Panc1 (cell line): ENCODE data around the gene ENOX2. TPM values are rescaled to one million over a fixed set of nuclear protein-coding genes. Genes with fewer than 3 reads are reported as not detected.

Experiments used
- ATAC-seq: fragments of 200-7000 bp; cut with Tn5 transposase; 2 replicates; pipeline ENCODE4 v1.9.1; 2020; ENCODE audit warnings: mild to moderate bottlenecking, moderate library complexity
- BruUV-seq: library from RNA; stranded (reverse); fragments of 400-500 nt; replicated peaks from 2 replicates; lab custom pipeline; 2021; lab: Mats Ljungman, UMichigan
- CTCF ChIA-PET: fragments of 300-600 bp; sonication (Branson Sonifier 250); formaldehyde crosslinking; loops from one replicate; lab custom pipeline; 2022; ENCODE audit warnings: antibody characterized with exemption; lab: Charles Lee
- POLR2A ChIA-PET: fragments of 300-600 bp; sonication (Branson Sonifier 250); formaldehyde crosslinking; loops from one replicate; lab custom pipeline; 2022; ENCODE audit warnings: antibody characterized with exemption; lab: Charles Lee
- DNase-seq: peaks from one replicate; pipeline ENCODE4 v3.0.0-alpha.2; 2010; ENCODE audit warnings: low read depth, low spot score
- H3K27ac ChIP-seq: 2 replicates; pipeline ENCODE4 v1.5.1; 2011; ENCODE audit warnings: mild to moderate bottlenecking, low read length, inconsistent platforms
- H3K27me3 ChIP-seq: fragments of 200-500 bp; sonication (Bioruptor generic); 2 replicates; pipeline ENCODE4 v1.6.0; 2014; ENCODE audit warnings: low read length, inconsistent platforms; ENCODE audit not compliant: control insufficient read depth, insufficient read depth
- H3K36me3 ChIP-seq: fragments of 200-500 bp; sonication (Bioruptor generic); 2 replicates; pipeline ENCODE4 v1.5.1; 2014; ENCODE audit warnings: inconsistent platforms, mild to moderate bottlenecking, low read length, moderate library complexity; ENCODE audit not compliant: control insufficient read depth, insufficient read depth
- H3K4me1 ChIP-seq: 2 replicates; pipeline ENCODE4 v1.5.1; 2011; ENCODE audit warnings: inconsistent platforms, mild to moderate bottlenecking, low read length, moderate library complexity; ENCODE audit not compliant: control insufficient read depth, insufficient read depth
- H3K4me3 ChIP-seq, 2 experiments: 2 replicates each; pipeline ENCODE4 v1.5.1; 2011 to 2012; ENCODE audit warnings: low read depth in 2 of 2, low read length in 2 of 2, mild to moderate bottlenecking in 2 of 2, inconsistent platforms in 1 of 2, moderate library complexity in 1 of 2
- H3K9me3 ChIP-seq: fragments of 200-500 bp; sonication (Bioruptor generic); 2 replicates; pipeline ENCODE4 v1.5.1; 2014; ENCODE audit warnings: low read depth, mild to moderate bottlenecking, inconsistent platforms, low read length, moderate library complexity; ENCODE audit not compliant: control insufficient read depth, insufficient read depth
- POLR2AphosphoS5 ChIP-seq: IDR thresholded peaks from 2 replicates; pipeline ENCODE4 v1.6.1; 2012; ENCODE audit warnings: mild to moderate bottlenecking, low read depth, low read length, moderate library complexity
- SIN3A ChIP-seq: IDR thresholded peaks from 2 replicates; pipeline ENCODE4 v1.6.1; 2012; ENCODE audit warnings: low read depth, mild to moderate bottlenecking, low read length, moderate library complexity, borderline replicate concordance; ENCODE audit not compliant: insufficient read depth
- TCF7L2 ChIP-seq: IDR thresholded peaks from 2 replicates; pipeline ENCODE4 v1.6.1; 2011; ENCODE audit warnings: mild to moderate bottlenecking, low read depth, low read length, inconsistent platforms
- in situ Hi-C: cut with HindIII; loops from 2 replicates; pipeline ENCODE4 v1.10.0; 2016; ENCODE audit warnings: low sequenced_read_pairs, low pct_unique_long_range_greater_than_20kb
- intact Hi-C: fragments of 100-400 bp; cut with micrococcal nuclease; formaldehyde crosslinking; loops from one replicate; pipeline ENCODE4 v1.10.0; 2022; ENCODE audit not compliant: unreplicated experiment
- total RNA-seq: library from RNA; stranded (reverse); gene quantifications from one replicate; pipeline ENCODE4 v1.2.1, GENCODE V29; 2021; ENCODE audit not compliant: unreplicated experiment
- TF ChIP-seq, protein P1 (sequence below): fragments of 450-650 bp; IDR thresholded peaks from 2 replicates; pipeline ENCODE4 v1.5.1; 2017; ENCODE audit warnings: mild to moderate bottlenecking
- TF ChIP-seq, protein P2 (sequence below), 2 experiments: IDR thresholded peaks; 2 replicates each; pipeline ENCODE4 v1.6.1; 2011 to 2012; ENCODE audit warnings: low read depth in 2 of 2, control low read depth in 1 of 2, low read length in 1 of 2, mild to moderate bottlenecking in 1 of 2, moderate library complexity in 1 of 2; ENCODE audit not compliant: insufficient read depth in 1 of 2

ENOX2 gene
- total RNA-seq, 1 experiment from 2014 or later = 12.4 TPM

DNA sequence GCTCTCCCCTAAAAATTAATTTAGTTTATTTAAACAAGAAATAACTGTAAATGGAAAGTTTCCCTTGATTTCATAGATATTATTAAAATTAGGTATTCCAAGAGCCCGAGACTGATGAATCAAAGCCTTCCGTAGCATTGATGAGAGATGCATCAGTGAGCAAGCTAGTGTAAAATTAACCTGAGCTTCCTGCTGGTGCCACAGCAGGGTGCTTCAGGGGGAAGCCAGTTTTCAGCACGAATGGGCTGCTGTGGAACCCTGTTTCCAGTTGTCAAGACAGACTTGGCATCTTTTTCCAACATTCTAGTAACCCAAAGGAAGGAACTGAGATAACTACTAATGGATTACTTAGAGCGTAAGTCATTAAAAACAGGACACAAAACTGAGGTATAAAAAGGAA, 279.5 kb downstream of the ENOX2 start:
- ChIA-PET POLR2A (no interaction called here), CTCF (no interaction called here)
- no peaks in the 10 kb centered on the region for H3K9me3 ChIP-seq
- TF ChIP-seq, protein P1, sequence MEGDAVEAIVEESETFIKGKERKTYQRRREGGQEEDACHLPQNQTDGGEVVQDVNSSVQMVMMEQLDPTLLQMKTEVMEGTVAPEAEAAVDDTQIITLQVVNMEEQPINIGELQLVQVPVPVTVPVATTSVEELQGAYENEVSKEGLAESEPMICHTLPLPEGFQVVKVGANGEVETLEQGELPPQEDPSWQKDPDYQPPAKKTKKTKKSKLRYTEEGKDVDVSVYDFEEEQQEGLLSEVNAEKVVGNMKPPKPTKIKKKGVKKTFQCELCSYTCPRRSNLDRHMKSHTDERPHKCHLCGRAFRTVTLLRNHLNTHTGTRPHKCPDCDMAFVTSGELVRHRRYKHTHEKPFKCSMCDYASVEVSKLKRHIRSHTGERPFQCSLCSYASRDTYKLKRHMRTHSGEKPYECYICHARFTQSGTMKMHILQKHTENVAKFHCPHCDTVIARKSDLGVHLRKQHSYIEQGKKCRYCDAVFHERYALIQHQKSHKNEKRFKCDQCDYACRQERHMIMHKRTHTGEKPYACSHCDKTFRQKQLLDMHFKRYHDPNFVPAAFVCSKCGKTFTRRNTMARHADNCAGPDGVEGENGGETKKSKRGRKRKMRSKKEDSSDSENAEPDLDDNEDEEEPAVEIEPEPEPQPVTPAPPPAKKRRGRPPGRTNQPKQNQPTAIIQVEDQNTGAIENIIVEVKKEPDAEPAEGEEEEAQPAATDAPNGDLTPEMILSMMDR = no peak
- no peak for TF ChIP-seq TCF7L2
- TF ChIP-seq, protein P2, sequence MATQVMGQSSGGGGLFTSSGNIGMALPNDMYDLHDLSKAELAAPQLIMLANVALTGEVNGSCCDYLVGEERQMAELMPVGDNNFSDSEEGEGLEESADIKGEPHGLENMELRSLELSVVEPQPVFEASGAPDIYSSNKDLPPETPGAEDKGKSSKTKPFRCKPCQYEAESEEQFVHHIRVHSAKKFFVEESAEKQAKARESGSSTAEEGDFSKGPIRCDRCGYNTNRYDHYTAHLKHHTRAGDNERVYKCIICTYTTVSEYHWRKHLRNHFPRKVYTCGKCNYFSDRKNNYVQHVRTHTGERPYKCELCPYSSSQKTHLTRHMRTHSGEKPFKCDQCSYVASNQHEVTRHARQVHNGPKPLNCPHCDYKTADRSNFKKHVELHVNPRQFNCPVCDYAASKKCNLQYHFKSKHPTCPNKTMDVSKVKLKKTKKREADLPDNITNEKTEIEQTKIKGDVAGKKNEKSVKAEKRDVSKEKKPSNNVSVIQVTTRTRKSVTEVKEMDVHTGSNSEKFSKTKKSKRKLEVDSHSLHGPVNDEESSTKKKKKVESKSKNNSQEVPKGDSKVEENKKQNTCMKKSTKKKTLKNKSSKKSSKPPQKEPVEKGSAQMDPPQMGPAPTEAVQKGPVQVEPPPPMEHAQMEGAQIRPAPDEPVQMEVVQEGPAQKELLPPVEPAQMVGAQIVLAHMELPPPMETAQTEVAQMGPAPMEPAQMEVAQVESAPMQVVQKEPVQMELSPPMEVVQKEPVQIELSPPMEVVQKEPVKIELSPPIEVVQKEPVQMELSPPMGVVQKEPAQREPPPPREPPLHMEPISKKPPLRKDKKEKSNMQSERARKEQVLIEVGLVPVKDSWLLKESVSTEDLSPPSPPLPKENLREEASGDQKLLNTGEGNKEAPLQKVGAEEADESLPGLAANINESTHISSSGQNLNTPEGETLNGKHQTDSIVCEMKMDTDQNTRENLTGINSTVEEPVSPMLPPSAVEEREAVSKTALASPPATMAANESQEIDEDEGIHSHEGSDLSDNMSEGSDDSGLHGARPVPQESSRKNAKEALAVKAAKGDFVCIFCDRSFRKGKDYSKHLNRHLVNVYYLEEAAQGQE (IDR thresholded peaks at IDR 0.05; ENCODE audit: insufficient read depth in 1 of 2, low read depth in 2 of 2, low read length in 1 of 2) = no peak
- TF ChIP-seq POLR2AphosphoS5 = no peak
- no peak for TF ChIP-seq SIN3A
- no peaks in the 10 kb centered on the region for H3K36me3 ChIP-seq
- BruUV-seq = no TSS peak
- in situ Hi-C loops (no loop called here), intact Hi-C loops (no loop called here)
- H3K4me1 ChIP-seq = no peaks in the 10 kb centered on the region
- H3K27ac ChIP-seq = no peak overlapping the region
- DNase-seq (no peak), ATAC-seq (no peak)
- no peak overlapping the region for H3K4me3 ChIP-seq
- H3K27me3 ChIP-seq = no peaks in the 10 kb centered on the region

DNA sequence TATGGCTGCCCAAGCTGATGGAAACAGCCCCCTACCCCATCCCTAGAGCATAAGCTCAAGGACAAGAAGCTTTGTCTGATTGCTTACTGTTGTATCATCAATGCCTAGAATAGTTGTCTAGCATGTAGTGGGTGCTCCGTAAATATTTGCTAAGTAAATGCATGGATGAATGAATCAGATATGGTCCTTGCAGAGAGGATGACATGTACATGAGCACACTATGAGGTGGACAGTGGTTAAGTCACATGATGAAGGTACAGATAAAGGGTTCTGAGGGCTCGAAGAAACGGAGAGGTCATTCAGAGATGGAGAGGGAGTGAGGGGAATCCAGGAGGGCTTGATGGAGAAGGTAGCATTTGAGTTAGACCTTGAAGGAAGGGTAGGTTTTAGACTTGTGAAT, 287.1 kb downstream of the ENOX2 start:
- TF ChIP-seq TCF7L2 = no peak
- TF ChIP-seq, protein P1 = no peak
- TF ChIP-seq POLR2AphosphoS5 = no peak
- TF ChIP-seq SIN3A = no peak
- TF ChIP-seq, protein P2 (IDR thresholded peaks at IDR 0.05; ENCODE audit: insufficient read depth in 1 of 2, low read depth in 2 of 2, low read length in 1 of 2) = no peak
- Histone ChIP-seq H3K27me3 (no peaks in the 10 kb centered on the region; the same call in 1 of the 2 replicates), H3K4me3 (no peak overlapping the region), H3K4me1 (no peaks in the 10 kb centered on the region), H3K9me3 (no peaks in the 10 kb centered on the region), H3K27ac (no peak overlapping the region), H3K36me3 (no peaks in the 10 kb centered on the region)
- DNase-seq (no peak), ATAC-seq (no peak)
- ChIA-PET POLR2A (no interaction called here), CTCF (no interaction called here)
- no TSS peak for BruUV-seq
- in situ Hi-C loops (no loop called here), intact Hi-C loops (no loop called here)
